Mesothelial cell of epicardium (in vitro differentiated cells): Measurements from ENCODE around the gene MGAT1. TPM values are rescaled to one million over a fixed set of nuclear protein-coding genes. Genes with fewer than 3 reads are reported as not detected.

Experiments
- DNase-seq, 2 experiments: peaks; one replicate each; pipeline ENCODE4 v3.0.0; 2021; ENCODE audit warnings: low spot score in 2 of 2; ENCODE audit not compliant: unreplicated experiment in 2 of 2
- H3K27ac Mint-ChIP-seq: 2 replicates; pipeline ENCODE4 v1.8.0; 2021; ENCODE audit warnings: mixed read lengths
- H3K27me3 Mint-ChIP-seq: 2 replicates; pipeline ENCODE4 v1.8.0; 2021; ENCODE audit warnings: low read depth, mixed read lengths
- H3K36me3 Mint-ChIP-seq: 2 replicates; pipeline ENCODE4 v1.8.0; 2021; ENCODE audit warnings: mixed read lengths
- H3K4me1 Mint-ChIP-seq: 2 replicates; pipeline ENCODE4 v1.8.0; 2021; ENCODE audit warnings: mixed read lengths
- H3K4me3 Mint-ChIP-seq: 2 replicates; pipeline ENCODE4 v1.8.0; 2021; ENCODE audit warnings: mild to moderate bottlenecking, moderate library complexity, mixed read lengths
- H3K9me3 Mint-ChIP-seq: 2 replicates; pipeline ENCODE4 v1.8.0; 2021; ENCODE audit warnings: mixed read lengths
- total RNA-seq: library from RNA; stranded (reverse); gene quantifications from 3 replicates; pipeline ENCODE4 v1.2.1, GENCODE V29; 2021
- TF ChIP-seq, protein P1 (sequence below): fragments of 200-600 bp; sonication (generic); IDR thresholded peaks from one replicate; pipeline ENCODE4 v1.5.0; 2021; ENCODE audit warnings: antibody characterized with exemption; ENCODE audit not compliant: unreplicated experiment

MGAT1 gene
- total RNA-seq, 1 donor from 2014 or later = 91.4 TPM

DNA sequence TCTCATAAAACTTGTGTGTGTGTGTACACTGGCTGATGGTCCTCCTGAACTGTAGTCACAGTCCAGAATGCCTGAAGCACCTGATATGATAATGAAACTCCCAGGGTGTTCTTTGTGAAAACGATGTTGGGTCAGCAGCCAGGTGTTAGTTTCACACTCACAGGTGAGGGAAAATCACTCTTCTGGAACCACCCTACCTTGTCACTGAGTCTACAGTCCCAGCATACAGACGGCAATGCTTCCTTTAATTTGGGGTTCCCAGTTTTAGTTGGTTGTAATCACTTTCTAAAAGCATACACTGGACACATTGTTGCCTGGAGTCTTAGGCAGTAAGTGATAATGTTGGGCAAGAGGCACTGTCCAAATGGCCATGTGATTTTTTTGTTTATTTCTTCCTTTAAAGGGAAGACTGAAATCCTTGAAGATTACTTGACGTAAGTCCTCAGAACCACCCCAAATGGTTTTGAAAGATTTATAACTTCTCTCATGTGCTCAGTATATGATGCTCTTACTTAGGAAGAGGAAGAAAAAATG is 18.2 kb upstream of the MGAT1 start:
- TF ChIP-seq, protein P1, sequence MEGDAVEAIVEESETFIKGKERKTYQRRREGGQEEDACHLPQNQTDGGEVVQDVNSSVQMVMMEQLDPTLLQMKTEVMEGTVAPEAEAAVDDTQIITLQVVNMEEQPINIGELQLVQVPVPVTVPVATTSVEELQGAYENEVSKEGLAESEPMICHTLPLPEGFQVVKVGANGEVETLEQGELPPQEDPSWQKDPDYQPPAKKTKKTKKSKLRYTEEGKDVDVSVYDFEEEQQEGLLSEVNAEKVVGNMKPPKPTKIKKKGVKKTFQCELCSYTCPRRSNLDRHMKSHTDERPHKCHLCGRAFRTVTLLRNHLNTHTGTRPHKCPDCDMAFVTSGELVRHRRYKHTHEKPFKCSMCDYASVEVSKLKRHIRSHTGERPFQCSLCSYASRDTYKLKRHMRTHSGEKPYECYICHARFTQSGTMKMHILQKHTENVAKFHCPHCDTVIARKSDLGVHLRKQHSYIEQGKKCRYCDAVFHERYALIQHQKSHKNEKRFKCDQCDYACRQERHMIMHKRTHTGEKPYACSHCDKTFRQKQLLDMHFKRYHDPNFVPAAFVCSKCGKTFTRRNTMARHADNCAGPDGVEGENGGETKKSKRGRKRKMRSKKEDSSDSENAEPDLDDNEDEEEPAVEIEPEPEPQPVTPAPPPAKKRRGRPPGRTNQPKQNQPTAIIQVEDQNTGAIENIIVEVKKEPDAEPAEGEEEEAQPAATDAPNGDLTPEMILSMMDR = no peak
- Mint-ChIP-seq H3K36me3 (no peaks in the 10 kb centered on the region), H3K4me1 (peaks cover 50% of the 10 kb centered on the region), H3K4me3 (no peak overlapping the region), H3K27me3 (no peaks in the 10 kb centered on the region), H3K9me3 (no peaks in the 10 kb centered on the region), H3K27ac (no peak overlapping the region)
- DNase-seq = no peak

DNA sequence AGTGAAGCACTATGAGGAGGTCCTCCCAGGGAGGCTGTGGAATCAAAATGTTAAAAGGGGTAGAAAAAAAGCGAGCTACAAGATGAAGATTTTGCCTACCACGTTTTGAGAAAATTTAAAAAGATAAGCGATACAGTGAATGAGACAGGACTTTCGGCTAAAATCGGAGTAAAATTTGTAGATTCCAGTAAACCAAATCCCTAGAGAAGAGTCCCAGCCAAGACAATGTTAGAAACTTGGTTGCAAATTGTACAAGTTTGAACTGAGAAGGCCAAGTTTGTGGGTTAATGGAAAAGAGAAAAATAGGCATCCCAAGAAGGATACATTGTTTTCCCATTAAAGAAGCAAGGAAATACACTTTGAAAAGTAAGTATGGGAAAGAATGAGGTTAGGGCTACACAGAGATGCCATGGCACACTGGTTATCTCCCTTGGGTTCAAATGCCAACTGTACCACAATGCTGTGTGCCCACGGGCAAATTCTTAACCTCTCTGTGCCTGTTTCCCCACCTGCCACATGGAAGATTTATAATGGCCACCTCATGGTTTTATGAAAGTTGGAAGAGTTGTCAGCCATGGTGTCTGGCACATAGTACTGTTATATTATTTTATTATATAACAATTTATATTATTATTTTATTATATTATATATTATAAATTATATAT is 16.2 kb upstream of the MGAT1 start:
- DNase-seq = no peak
- peaks cover 44% of the 10 kb centered on the region for H3K4me1 Mint-ChIP-seq
- no peaks in the 10 kb centered on the region for H3K27me3 Mint-ChIP-seq
- no peaks in the 10 kb centered on the region for H3K36me3 Mint-ChIP-seq
- H3K4me3 Mint-ChIP-seq = no peak overlapping the region
- H3K9me3 Mint-ChIP-seq = no peaks in the 10 kb centered on the region
- H3K27ac Mint-ChIP-seq = peak overlapping the region; percentile 96
- TF ChIP-seq, protein P1 = no peak

DNA sequence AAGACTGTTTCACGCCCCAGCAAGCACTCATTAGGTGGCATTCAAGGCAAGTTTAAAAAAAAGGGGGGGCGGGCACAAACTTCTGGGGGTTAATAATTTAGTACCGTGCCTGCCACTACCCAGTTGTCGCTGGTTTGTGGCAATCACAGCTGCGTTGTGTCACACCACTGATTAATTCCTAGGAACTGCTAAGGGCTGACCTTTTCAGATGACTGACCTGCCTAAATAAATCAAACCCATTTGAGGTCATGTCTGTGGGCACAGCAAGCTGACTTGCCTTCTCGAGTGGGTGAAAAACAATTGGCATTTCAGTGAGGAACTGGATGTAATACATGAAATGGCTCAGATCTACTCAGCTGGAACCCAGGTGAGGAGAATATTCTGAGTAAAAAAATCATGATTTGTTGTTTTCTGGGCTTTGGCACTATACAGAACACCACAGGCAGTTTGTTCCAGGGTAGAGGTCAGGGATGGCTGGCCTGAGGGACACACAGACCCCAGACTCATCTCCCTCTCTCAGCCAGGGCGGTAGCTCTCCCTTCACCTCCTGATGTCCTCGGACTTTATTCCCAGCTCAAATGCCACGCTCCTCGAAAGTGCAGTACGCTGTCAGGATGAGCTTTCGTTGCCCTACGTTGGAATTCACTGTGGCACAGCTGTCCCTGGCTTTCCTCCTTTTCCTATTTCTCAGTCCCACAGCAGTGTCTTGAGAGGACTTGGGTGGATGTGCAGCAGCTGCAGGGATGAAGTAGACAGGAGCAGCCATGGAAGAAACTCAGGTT is 15.5 kb upstream of the MGAT1 start:
- Mint-ChIP-seq H3K36me3 (no peaks in the 10 kb centered on the region), H3K4me1 (peaks cover 44% of the 10 kb centered on the region), H3K4me3 (no peak overlapping the region), H3K27ac (peak overlapping the region; percentile 96), H3K27me3 (no peaks in the 10 kb centered on the region), H3K9me3 (no peaks in the 10 kb centered on the region)
- DNase-seq = no peak
- TF ChIP-seq, protein P1 = no peak

DNA sequence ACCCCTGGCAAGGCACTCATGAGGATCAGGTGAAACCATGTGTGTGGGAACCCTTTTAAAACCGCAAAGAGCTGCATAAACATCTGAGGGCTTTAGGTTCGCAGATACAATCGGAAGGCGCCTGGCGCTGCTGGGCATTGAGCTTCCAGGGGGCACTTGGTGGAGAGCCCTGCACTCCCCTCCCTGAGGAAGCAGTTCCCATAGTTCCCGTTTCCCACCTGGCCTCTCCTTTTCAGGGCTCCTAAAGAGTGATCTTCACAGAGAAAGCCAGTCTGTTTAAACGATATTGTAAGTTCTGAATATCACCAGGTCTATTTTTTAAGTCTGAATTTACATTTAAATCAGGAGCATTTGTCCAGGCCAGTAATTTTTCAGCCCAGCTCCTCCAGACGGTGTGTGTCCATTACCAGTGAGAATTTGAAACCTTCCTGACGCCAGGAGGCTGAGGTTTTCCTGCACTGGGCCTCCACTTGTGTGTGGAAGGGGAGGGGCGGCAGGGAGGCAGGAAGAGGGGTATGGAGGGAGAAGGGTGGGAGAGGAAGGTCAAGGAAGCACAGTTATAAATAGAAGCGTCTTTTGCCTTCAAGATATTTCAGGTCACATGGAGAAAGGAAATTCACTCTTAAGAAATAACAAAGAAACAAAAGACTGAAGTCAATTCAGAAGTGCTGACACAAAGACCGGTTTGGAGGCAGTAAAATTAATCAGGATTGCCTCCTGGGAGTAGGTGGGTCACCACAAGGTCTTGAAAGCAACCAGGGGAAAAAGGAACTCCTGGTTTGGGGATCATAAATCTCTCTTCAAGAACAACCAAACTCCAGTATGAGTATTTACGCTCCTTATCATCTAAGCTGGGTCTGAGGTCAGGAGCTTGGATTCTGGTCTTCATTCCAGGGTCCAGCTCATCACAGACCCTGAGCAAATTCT is 14.3 kb upstream of the MGAT1 start:
- Mint-ChIP-seq H3K4me3 (peak overlapping the region; percentile 7), H3K9me3 (no peaks in the 10 kb centered on the region), H3K27me3 (no peaks in the 10 kb centered on the region), H3K27ac (peak overlapping the region; percentile 96), H3K36me3 (no peaks in the 10 kb centered on the region), H3K4me1 (peaks cover 52% of the 10 kb centered on the region)
- TF ChIP-seq, protein P1 = no peak
- no peak for DNase-seq

DNA sequence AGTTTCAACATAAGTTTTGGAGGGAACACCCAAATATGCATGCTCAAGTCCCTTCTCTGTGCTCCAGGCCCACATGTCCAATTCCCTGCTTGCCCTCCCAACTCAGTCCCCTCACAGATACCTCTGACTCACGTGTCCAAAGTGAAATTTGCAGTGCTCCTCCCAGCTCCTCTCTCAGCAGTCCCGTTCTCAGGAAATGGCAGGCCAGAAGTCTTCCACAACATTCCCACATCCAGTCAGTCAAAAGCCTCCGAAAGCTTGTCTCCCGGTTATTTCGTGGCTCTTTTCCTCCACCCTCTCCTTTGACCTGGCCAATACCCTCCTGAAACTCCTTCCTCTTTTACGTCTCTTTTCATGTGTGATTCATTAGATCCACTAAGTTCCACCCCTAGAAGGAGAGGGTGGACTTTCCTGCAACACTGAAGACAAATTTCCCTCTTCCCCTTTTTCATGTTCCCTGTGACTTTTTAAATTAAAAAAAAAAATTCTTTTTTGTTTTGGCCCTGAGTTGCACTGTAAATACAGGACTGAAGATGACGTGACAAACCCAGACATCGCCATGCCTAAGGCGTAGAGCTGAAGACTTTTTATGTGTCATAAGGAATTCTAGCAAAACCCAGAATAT is 12.8 kb upstream of the MGAT1 start:
- Mint-ChIP-seq H3K27ac (peak overlapping the region; percentile 75), H3K36me3 (no peaks in the 10 kb centered on the region), H3K4me3 (peak overlapping the region; percentile 36), H3K27me3 (no peaks in the 10 kb centered on the region), H3K9me3 (no peaks in the 10 kb centered on the region), H3K4me1 (peaks cover 59% of the 10 kb centered on the region)
- TF ChIP-seq, protein P1 = no peak
- peak in 1 of 2 experiments; percentile 33 for DNase-seq
